ENCODE results near the gene ATXN7. TPM values are rescaled to one million over a fixed set of nuclear protein-coding genes. Genes with fewer than 3 reads are reported as not detected.

Gene ATXN7
- total and polyA plus RNA-seq, 2 of the 13 experiments (the other 11 are each of a cell fraction or from before 2014, with no cell fraction given): 13.8 to 20.0 TPM

DNA sequence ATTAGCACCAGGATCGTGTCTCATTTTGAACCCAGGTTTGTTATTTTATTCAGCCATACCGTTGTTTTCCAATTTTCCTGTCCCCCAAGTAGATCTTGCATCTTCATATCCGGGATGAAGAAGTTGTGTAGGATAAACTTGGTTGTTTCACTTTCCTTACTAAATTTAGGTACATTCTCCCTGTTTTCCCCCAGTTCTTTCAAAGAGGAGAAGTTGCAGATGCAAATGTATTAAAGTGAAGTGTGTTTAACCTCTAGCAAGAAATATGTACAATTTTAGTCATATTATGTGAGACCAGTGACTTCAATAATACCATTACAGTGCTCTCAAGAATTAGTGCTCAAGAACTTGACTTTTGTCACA is 1.3 kb downstream of the ATXN7 start:
- POLR2A ChIA-PET: interaction anchor here (1.8 kb wide), 1 partner anchor 10 kb away, joined by 6 read pairs; no protein-coding TSS in a partner anchor
- H3K27me3 ChIP-seq (ENCODE audit: control insufficient read depth in 1 of 2, insufficient read depth in 2 of 2, low read length in 2 of 2): no peaks in the 10 kb centered on the region; a peak in 1 of 5 replicates
- no peak for ATAC-seq
- H3K4me3 ChIP-seq (replicated peaks in 1 of 3; ENCODE audit: insufficient read depth in 1 of 3, low read depth in 2 of 3, low read length in 3 of 3): peak overlapping the region; percentile 73 to 93 (median 85)
- no peaks in the 10 kb centered on the region; a peak in 1 of 5 replicates for H3K36me3 ChIP-seq (replicated peaks in 1 of 2; ENCODE audit: control insufficient read depth in 1 of 2, insufficient read depth in 2 of 2, low read length in 2 of 2)
- peak overlapping the region; percentile 79 for H3K27ac ChIP-seq (ENCODE audit: extremely low read length, insufficient read depth, low read length)
- WGBS (ENCODE audit: low lambda C conversion rate): 12% methylated on average over 3 of the region's 3 CpGs
- peak; percentile 49 for FAIRE-seq
- in situ Hi-C loops (cut with HindIII; ENCODE audit: extremely low pct_ligation_motif_present, low pct_unique_long_range_greater_than_20kb): loop anchor here (10.0 kb wide), 1 partner anchor 50 kb away; the partner anchor contains the start of gene SCAANT1
- no peaks in the 10 kb centered on the region for H4K20me1 ChIP-seq (ENCODE audit: insufficient read depth, low read length)
- peak overlapping the region; percentile 88 for H3K9ac ChIP-seq (ENCODE audit: insufficient read depth, low read depth, low read length)
- H2AFZ ChIP-seq (ENCODE audit: low read length): no peak overlapping the region
- TF ChIP-seq MTF2 (CRISPR knock-in tag; IDR thresholded peaks at IDR 0.05; ENCODE audit: borderline replicate concordance): no peak
- TF ChIP-seq SOX5 (CRISPR knock-in tag; IDR thresholded peaks at IDR 0.05; ENCODE audit: borderline replicate concordance): no peak
- TF ChIP-seq KAT8 (CRISPR knock-in tag; IDR thresholded peaks at IDR 0.05): no peak
- TF ChIP-seq, protein P1, sequence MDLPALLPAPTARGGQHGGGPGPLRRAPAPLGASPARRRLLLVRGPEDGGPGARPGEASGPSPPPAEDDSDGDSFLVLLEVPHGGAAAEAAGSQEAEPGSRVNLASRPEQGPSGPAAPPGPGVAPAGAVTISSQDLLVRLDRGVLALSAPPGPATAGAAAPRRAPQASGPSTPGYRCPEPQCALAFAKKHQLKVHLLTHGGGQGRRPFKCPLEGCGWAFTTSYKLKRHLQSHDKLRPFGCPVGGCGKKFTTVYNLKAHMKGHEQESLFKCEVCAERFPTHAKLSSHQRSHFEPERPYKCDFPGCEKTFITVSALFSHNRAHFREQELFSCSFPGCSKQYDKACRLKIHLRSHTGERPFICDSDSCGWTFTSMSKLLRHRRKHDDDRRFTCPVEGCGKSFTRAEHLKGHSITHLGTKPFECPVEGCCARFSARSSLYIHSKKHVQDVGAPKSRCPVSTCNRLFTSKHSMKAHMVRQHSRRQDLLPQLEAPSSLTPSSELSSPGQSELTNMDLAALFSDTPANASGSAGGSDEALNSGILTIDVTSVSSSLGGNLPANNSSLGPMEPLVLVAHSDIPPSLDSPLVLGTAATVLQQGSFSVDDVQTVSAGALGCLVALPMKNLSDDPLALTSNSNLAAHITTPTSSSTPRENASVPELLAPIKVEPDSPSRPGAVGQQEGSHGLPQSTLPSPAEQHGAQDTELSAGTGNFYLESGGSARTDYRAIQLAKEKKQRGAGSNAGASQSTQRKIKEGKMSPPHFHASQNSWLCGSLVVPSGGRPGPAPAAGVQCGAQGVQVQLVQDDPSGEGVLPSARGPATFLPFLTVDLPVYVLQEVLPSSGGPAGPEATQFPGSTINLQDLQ (CRISPR knock-in tag; IDR thresholded peaks at IDR 0.05): no peak
- no peak for TF ChIP-seq SRY (CRISPR knock-in tag; IDR thresholded peaks at IDR 0.05)
- TF ChIP-seq, protein P2, sequence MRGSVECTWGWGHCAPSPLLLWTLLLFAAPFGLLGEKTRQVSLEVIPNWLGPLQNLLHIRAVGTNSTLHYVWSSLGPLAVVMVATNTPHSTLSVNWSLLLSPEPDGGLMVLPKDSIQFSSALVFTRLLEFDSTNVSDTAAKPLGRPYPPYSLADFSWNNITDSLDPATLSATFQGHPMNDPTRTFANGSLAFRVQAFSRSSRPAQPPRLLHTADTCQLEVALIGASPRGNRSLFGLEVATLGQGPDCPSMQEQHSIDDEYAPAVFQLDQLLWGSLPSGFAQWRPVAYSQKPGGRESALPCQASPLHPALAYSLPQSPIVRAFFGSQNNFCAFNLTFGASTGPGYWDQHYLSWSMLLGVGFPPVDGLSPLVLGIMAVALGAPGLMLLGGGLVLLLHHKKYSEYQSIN (CRISPR knock-in tag; IDR thresholded peaks at IDR 0.05; ENCODE audit: borderline replicate concordance): no peak
- no peak for TF ChIP-seq ZMAT5 (CRISPR knock-in tag; IDR thresholded peaks at IDR 0.05; ENCODE audit: borderline replicate concordance, low read depth)
- TF ChIP-seq, protein P3, sequence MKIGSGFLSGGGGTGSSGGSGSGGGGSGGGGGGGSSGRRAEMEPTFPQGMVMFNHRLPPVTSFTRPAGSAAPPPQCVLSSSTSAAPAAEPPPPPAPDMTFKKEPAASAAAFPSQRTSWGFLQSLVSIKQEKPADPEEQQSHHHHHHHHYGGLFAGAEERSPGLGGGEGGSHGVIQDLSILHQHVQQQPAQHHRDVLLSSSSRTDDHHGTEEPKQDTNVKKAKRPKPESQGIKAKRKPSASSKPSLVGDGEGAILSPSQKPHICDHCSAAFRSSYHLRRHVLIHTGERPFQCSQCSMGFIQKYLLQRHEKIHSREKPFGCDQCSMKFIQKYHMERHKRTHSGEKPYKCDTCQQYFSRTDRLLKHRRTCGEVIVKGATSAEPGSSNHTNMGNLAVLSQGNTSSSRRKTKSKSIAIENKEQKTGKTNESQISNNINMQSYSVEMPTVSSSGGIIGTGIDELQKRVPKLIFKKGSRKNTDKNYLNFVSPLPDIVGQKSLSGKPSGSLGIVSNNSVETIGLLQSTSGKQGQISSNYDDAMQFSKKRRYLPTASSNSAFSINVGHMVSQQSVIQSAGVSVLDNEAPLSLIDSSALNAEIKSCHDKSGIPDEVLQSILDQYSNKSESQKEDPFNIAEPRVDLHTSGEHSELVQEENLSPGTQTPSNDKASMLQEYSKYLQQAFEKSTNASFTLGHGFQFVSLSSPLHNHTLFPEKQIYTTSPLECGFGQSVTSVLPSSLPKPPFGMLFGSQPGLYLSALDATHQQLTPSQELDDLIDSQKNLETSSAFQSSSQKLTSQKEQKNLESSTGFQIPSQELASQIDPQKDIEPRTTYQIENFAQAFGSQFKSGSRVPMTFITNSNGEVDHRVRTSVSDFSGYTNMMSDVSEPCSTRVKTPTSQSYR (CRISPR knock-in tag; IDR thresholded peaks at IDR 0.05; ENCODE audit: borderline replicate concordance): no peak
- CTCF ChIA-PET (ENCODE audit: low intra/inter-chr PET ratio, low total read pairs): no interaction called here
- H3K4me2 ChIP-seq (ENCODE audit: low read depth, low read length): peak overlapping the region; percentile 86
- BruUV-seq (replicated peaks): TSS peak; percentile 71
- intact Hi-C loops (cut with micrococcal nuclease; ENCODE audit: unreplicated experiment): loop anchor here (2.0 kb wide), 1 partner anchor 46 kb away; no protein-coding TSS in a partner anchor
- DNase-seq (ENCODE audit: low spot score): no peak
- peaks cover 43% of the 10 kb centered on the region for H3K4me1 ChIP-seq (ENCODE audit: insufficient read depth, low read length)
- no peaks in the 10 kb centered on the region for H3K9me3 ChIP-seq (ENCODE audit: low read length)
- H3K79me2 ChIP-seq (ENCODE audit: insufficient read depth, low read length): peaks cover 40% of the 10 kb centered on the region

All from HepG2 (cell line).